ENCODE results near the gene CPNE5.
A peak's percentile ranks its signal among the peaks of the same experiment; 100 is the strongest.

CPNE5 gene

GRCh38 chr6:36822506-36823269 is 16.6 kb downstream of the CPNE5 start:
- in situ Hi-C loops (cut with HindIII; ENCODE audit: low sequenced_read_pairs) = no loop called here
- peak; percentile 49 for DNase-seq (ENCODE audit: low read depth, low spot score)
- no peak overlapping the region for H3K4me3 ChIP-seq (ENCODE audit: low read depth, low read length)
- no peak for TF ChIP-seq CTCF (IDR thresholded peaks at IDR 0.05; ENCODE audit: low read depth, low read length)

GRCh38 chr6:36821581-36822335 is 17.5 kb downstream of the CPNE5 start:
- in situ Hi-C loops (cut with HindIII; ENCODE audit: low sequenced_read_pairs) = no loop called here
- H3K4me3 ChIP-seq (ENCODE audit: low read depth, low read length) = no peak overlapping the region
- no peak for DNase-seq (ENCODE audit: low read depth, low spot score)

GRCh38 chr6:36820700-36821580 is 18.3 kb downstream of the CPNE5 start:
- peak; percentile 41 for DNase-seq (ENCODE audit: low read depth, low spot score)
- in situ Hi-C loops (cut with HindIII; ENCODE audit: low sequenced_read_pairs) = no loop called here
- no peak overlapping the region for H3K4me3 ChIP-seq (ENCODE audit: low read depth, low read length)
- TF ChIP-seq CTCF (IDR thresholded peaks at IDR 0.05; ENCODE audit: low read depth, low read length) = no peak

More at GRCh38 chr6:36821581-36822335, 17.5 kb downstream of the CPNE5 start:
- no peak for TF ChIP-seq CTCF (IDR thresholded peaks at IDR 0.05; ENCODE audit: low read depth, low read length)

GRCh38 chr6:36818756-36819155 is 20.5 kb downstream of the CPNE5 start:
- no peak for TF ChIP-seq CTCF (IDR thresholded peaks at IDR 0.05; ENCODE audit: low read depth, low read length)
- no peak for DNase-seq (ENCODE audit: low read depth, low spot score)

GRCh38 chr6:36817847-36818246 is 21.4 kb downstream of the CPNE5 start:
- no peak for DNase-seq (ENCODE audit: low read depth, low spot score)
- in situ Hi-C loops (cut with HindIII; ENCODE audit: low sequenced_read_pairs) = no loop called here
- no peak for TF ChIP-seq CTCF (IDR thresholded peaks at IDR 0.05; ENCODE audit: low read depth, low read length)
- H3K4me3 ChIP-seq (ENCODE audit: low read depth, low read length) = no peak overlapping the region

More at GRCh38 chr6:36818756-36819155, 20.5 kb downstream of the CPNE5 start:
- no peak overlapping the region for H3K4me3 ChIP-seq (ENCODE audit: low read depth, low read length)
- in situ Hi-C loops (cut with HindIII; ENCODE audit: low sequenced_read_pairs) = no loop called here

- in situ Hi-C loops (cut with HindIII; ENCODE audit: low sequenced_read_pairs) = no loop called here
- TF ChIP-seq CTCF (IDR thresholded peaks at IDR 0.05; ENCODE audit: low read depth, low read length) = no peak
- no peak for DNase-seq (ENCODE audit: low read depth, low spot score)
- H3K4me3 ChIP-seq (ENCODE audit: low read depth, low read length) = no peak overlapping the region
Observed at GRCh38 chr6:36817176-36817817, 21.9 kb downstream of the CPNE5 start.
